Ascending aorta (tissue), 2 donors: ENCODE measurements around the gene DUS1L. TPM values are rescaled to one million over a fixed set of nuclear protein-coding genes. Genes with fewer than 3 reads are reported as not detected.

Experiments
- DNase-seq, 2 donors: peaks; one replicate each; pipeline ENCODE4 v3.0.0-alpha.2; 2019; ENCODE audit warnings: low spot score in 2 of 2
- H3K27ac ChIP-seq, 2 donors: fragments of 200-600 bp; sonication (generic); one replicate each; pipeline ENCODE4 v1.5.1; 2016 to 2017; ENCODE audit warnings: mild to moderate bottlenecking in 1 of 2
- H3K27me3 ChIP-seq: fragments of 200-600 bp; sonication (generic); one replicate; pipeline ENCODE4 v1.5.1; 2017
- H3K36me3 ChIP-seq, 2 donors: fragments of 200-600 bp; sonication (generic); one replicate each; pipeline ENCODE4 v1.5.1; 2016
- H3K4me1 ChIP-seq, 2 donors: fragments of 200-600 bp; sonication (generic); one replicate each; pipeline ENCODE4 v1.5.1; 2016 to 2017; ENCODE audit warnings: mild to moderate bottlenecking in 1 of 2
- H3K4me3 ChIP-seq, 2 donors: fragments of 200-600 bp; sonication (generic); one replicate each; pipeline ENCODE4 v1.5.1; 2016 to 2017; ENCODE audit warnings: mild to moderate bottlenecking in 1 of 2
- H3K9me3 ChIP-seq, 2 donors: fragments of 200-600 bp; sonication (generic); one replicate each; pipeline ENCODE4 v1.5.1; 2016
- intact Hi-C: fragments of 100-400 bp; cut with DNase I; formaldehyde crosslinking; loops from one replicate; pipeline ENCODE4 v1.15.1; 2023
- total RNA-seq: library from RNA; depleted of rRNA; stranded (reverse); fragments of >200 nt; gene quantifications from one replicate; pipeline ENCODE4 v1.1.0, GENCODE V29; 2016
- TF ChIP-seq, protein P1 (sequence below), 3 experiments: fragments of 200-600 bp in 2 of 3; fragments of 450-650 bp in 1 of 3; sonication (generic) in 2 of 3; IDR thresholded peaks; one replicate each; pipeline ENCODE4 v1.5.1; 2016 to 2019; ENCODE audit warnings: antibody characterized with exemption in 3 of 3, mild to moderate bottlenecking in 1 of 3, moderate library complexity in 1 of 3

The DUS1L gene
- total RNA-seq, 1 donor from 2014 or later = 111 TPM

DNA sequence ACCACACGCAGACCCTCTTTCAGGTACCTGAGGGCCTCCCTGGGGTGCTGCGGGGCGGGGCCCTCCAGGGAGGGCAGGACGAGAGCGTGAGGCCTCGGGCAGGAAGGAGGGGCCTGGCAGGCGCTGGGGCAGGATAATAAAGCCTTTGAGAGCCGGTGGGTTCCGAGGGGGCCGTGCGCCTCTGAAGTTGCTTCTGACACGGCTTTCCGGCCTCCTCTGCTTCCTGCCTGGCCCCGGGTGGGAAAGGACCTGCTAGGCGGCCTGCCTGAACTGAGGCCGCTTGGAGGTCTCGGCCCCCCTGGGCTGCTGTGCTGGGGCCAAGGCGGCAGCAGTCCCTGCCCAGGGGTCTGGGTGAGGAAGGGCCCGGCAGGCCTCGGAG, 53.4 kb downstream of the DUS1L start:
- no peaks in the 10 kb centered on the region for H3K9me3 ChIP-seq
- no peak overlapping the region for H3K4me3 ChIP-seq
- DNase-seq = no peak
- intact Hi-C loops = no loop called here
- H3K36me3 ChIP-seq = no peaks in the 10 kb centered on the region
- H3K27ac ChIP-seq = peak overlapping the region; percentile 81 to 83
- H3K27me3 ChIP-seq = no peaks in the 10 kb centered on the region
- TF ChIP-seq, protein P1, sequence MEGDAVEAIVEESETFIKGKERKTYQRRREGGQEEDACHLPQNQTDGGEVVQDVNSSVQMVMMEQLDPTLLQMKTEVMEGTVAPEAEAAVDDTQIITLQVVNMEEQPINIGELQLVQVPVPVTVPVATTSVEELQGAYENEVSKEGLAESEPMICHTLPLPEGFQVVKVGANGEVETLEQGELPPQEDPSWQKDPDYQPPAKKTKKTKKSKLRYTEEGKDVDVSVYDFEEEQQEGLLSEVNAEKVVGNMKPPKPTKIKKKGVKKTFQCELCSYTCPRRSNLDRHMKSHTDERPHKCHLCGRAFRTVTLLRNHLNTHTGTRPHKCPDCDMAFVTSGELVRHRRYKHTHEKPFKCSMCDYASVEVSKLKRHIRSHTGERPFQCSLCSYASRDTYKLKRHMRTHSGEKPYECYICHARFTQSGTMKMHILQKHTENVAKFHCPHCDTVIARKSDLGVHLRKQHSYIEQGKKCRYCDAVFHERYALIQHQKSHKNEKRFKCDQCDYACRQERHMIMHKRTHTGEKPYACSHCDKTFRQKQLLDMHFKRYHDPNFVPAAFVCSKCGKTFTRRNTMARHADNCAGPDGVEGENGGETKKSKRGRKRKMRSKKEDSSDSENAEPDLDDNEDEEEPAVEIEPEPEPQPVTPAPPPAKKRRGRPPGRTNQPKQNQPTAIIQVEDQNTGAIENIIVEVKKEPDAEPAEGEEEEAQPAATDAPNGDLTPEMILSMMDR (IDR thresholded peaks at IDR 0.05) = no peak
- peaks cover 7 to 20% of the 10 kb centered on the region in 2 donors for H3K4me1 ChIP-seq

DNA sequence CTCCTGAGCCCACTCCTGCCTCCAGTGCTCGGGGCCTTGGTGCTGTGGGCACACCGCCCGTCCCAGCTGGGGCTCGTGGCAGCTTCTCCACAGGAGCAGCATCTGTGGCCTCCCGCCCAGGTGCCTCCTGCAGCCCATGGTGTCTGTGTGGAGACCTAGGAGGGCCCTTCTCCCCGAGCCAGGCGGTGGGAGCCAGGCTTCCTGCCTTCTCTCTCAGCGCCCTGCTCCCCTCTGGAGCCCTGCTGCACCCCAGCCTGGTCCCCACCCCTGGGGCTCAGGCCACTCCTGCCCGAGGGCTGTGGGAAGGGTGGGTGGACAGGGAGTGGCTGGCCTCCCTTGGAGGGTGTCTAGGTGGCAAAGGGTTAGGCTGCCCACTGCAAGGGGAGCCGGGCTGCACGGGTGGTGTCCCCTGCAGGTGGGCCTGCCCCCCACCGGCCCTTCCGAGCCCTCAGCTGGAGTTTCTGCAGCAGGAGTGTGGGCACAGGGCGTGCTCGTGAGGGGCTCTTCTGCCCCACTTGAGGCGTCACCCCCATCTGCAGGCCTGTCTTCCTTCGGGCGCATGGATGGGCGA, 53.9 kb downstream of the DUS1L start:
- Histone ChIP-seq H3K36me3 (no peaks in the 10 kb centered on the region), H3K4me3 (no peak overlapping the region), H3K27me3 (no peaks in the 10 kb centered on the region), H3K27ac (peak overlapping the region; percentile 81 to 83), H3K4me1 (peaks cover 11 to 26% of the 10 kb centered on the region in 2 donors), H3K9me3 (no peaks in the 10 kb centered on the region)
- TF ChIP-seq, protein P1 (IDR thresholded peaks at IDR 0.05) = no peak
- intact Hi-C loops = no loop called here
- no peak for DNase-seq

DNA sequence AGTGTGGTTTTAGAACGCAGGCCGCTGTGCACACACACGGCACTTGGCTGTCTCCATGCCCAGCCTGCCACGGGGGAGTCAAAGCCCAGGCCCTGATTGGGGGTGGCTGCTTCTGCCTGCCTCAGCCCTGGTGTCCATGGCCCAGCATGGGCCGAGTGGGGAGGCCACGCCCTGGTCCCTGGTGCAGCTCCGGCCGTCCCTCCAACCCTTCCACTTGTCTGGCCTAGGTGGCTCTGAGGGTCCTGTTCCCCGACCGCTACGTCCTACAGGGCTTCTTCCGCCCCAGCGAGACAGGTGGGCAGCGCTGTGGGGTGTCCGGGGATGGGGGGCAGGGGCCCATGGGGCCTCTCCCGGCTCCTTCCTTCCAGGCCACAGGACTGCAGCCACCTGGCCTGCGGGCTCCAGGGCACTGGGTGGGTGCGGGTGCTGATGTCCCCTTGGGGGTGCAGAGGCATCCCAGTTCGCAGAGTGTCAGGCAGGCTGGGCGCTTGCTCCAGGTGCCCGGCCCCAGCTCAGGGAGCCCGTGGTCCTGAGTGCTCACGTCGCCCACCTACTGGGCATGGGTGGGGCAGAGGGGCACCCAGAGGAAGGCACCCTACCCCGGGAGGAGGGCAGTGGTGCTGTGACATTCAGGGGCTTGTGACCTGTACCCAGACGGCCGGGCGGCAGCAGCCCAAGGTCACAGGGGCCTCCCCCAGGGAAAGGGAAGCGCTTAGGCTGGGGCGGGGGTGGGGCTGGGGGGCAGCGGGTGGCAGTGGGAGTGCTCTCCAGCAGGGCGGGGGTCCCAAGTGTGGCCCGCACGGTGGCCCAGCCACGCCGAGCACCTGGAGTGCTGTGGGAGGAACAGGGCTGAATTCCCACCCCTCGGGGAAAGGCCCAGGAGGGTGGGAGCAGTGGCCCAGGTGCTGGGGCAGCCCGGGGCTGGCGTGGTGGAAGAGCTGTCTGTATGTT, 54.8 kb downstream of the DUS1L start:
- no peak overlapping the region for H3K27ac ChIP-seq
- no peaks in the 10 kb centered on the region for H3K36me3 ChIP-seq
- no peaks in the 10 kb centered on the region for H3K9me3 ChIP-seq
- no peak for DNase-seq
- H3K4me3 ChIP-seq = no peak overlapping the region
- TF ChIP-seq, protein P1 (IDR thresholded peaks at IDR 0.05) = no peak
- H3K4me1 ChIP-seq = peaks cover 13 to 32% of the 10 kb centered on the region in 2 donors
- H3K27me3 ChIP-seq = no peaks in the 10 kb centered on the region
- intact Hi-C loops = no loop called here

DNA sequence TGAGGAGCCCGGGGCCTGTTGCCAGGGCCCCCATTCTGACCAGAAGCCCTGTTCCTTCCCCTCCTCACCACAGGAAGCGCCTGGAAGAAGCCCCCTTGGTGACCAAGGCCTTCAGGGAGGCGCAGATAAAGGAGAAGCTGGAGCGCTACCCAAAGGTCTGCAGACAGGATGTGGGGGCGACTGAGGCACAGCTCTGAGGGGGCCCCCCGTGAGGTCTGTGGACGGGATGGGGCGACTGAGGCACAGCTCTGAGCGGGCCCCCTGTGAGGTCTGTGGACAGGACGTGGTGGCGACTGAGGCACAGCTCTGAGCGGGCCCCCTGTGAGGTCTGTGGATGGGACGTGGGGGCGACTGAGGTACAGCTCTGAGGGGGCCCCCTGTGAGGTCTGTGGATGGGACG, 56.2 kb downstream of the DUS1L start:
- intact Hi-C loops = no loop called here
- peaks cover 13 to 41% of the 10 kb centered on the region in 2 donors for H3K4me1 ChIP-seq
- no peak overlapping the region for H3K4me3 ChIP-seq
- H3K9me3 ChIP-seq = no peaks in the 10 kb centered on the region
- no peaks in the 10 kb centered on the region for H3K36me3 ChIP-seq
- H3K27ac ChIP-seq = no peak overlapping the region
- TF ChIP-seq, protein P1 (IDR thresholded peaks at IDR 0.05) = no peak
- no peak for DNase-seq
- H3K27me3 ChIP-seq = no peaks in the 10 kb centered on the region

DNA sequence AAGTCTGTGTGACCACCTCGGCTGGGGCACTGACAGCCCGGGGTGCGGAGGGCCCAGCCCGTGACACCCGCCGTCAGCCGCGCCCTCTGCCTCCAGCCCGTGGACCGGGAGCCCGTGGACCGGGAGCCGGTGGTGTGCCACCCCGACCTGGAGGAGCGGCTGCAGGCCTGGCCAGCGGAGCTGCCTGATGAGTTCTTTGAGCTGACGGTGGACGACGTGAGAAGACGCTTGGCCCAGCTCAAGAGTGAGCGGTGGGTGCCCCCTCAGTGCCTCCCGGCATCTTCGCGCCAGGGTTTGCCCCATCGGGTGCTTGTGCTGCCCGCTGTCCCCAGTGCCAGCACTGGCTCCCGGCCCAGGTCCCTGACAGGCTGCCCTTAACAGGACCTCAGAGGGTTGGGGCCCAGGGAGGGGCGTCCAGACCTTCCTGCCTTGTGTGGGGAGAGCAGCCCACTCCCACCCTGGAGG, 56.6 kb downstream of the DUS1L start:
- intact Hi-C loops = no loop called here
- TF ChIP-seq, protein P1 (IDR thresholded peaks at IDR 0.05) = no peak
- DNase-seq = no peak
- Histone ChIP-seq H3K4me3 (no peak overlapping the region), H3K27me3 (no peaks in the 10 kb centered on the region), H3K36me3 (no peaks in the 10 kb centered on the region), H3K27ac (no peak overlapping the region), H3K9me3 (no peaks in the 10 kb centered on the region), H3K4me1 (peaks cover 16 to 45% of the 10 kb centered on the region in 2 donors)
